NOMO-1 (cell line): ENCODE results near the gene NDUFB10.
"Not testable (repeated sequence)": the region's sequence is repeated elsewhere in the genome, so short reads cannot be mapped to it uniquely, and the experiment has no call there.

Source experiments
- DNase-seq, 2 experiments: peaks; one replicate each; lab custom pipeline; 2025; ENCODE audit not compliant: unreplicated experiment in 2 of 2; lab: John Stamatoyannopoulos, UW

Gene NDUFB10

GRCh38 chr16:1923299-1924034 lies 35.9 kb upstream of the NDUFB10 start:
- DNase-seq: no peak

- no peak for DNase-seq
Measured at GRCh38 chr16:1924095-1924494, 35.2 kb upstream of the NDUFB10 start.

GRCh38 chr16:1926271-1926670 lies 33.1 kb upstream of the NDUFB10 start:
- no peak for DNase-seq

GRCh38 chr16:1929105-1929504 lies 30.2 kb upstream of the NDUFB10 start:
- peak; percentile 28 to 43 for DNase-seq

GRCh38 chr16:1929578-1930337 lies 29.6 kb upstream of the NDUFB10 start:
- DNase-seq: peak; percentile 84 to 89

- no peak for DNase-seq
Measured at GRCh38 chr16:1930338-1930720, 29.0 kb upstream of the NDUFB10 start.

DNA sequence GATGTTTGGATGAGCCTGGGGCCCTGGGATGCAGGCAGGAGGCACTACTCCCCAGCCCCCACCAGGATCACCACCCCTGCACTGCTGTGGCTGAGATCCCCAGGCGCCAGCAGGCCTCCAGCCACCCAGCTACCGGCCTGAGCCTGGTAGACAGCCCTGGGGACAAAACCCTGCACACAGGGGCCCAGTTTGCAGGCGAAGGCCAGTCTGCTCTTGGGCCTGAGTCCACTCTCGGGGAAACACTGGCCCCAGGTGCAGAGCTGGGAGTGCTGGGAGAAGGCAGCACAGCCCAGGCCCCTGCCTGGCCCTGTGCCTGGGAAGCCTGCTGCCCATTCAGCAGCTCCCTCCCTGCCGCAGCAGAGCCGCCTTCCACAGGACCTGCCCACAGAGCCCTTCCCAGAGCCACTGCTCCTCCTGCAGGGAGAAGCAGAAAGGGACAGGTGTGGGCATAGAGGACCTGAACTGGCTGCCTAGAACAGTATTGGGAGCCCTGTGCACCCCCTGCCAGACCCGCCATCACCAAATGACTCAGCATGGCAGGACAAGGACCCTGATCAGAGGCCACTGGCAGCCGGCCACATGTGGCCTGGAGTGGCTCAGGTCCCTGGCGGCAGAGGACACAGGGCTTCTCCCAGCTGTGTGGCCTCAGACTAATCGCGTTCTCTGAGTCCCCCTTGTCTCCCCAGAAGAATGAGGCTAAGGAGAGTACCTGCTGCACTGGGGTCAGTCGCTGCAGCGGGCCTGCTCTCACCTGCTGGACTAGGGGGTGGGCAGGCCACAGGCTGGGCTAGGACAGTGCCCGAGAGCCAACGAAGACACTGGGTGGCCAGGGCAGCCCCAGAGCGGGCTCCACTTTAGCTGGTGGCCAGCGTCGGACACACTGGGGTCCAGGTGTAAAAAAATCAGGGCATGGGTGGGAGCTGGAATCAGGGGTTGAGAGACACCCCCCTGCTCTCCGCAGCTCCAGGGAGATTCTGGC lies 27.0 kb upstream of the NDUFB10 start:
- DNase-seq: no peak

DNA sequence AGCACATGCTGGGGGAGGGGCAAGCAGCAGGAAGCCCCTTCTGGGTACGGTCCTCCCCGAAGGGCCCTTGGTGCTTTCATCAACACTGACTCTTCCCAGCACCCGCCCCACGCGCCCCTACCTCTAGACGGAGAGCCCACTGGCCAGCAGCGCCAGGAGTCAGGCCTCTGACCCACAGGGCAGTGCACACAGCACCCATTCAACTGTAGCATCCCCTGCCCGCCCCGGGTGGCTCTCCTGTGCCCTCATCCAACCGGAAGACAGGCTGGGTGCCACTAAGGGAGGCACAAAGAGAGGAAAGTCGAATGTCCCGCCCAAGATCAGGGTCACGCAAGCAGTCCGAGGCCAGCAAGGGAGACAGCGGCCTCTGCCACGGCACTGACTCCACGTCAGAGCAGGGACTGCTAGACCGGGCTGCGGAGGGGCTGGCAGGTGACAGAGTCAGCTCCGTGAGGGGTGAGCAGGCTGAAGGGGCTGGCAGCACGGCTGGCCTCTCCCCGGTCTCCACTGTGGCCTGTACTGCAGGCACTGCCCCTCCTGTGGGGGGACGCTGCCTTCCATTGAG lies 26.2 kb upstream of the NDUFB10 start:
- DNase-seq: no peak

GRCh38 chr16:1936945-1937479 lies 22.3 kb upstream of the NDUFB10 start:
- DNase-seq: no peak

DNA sequence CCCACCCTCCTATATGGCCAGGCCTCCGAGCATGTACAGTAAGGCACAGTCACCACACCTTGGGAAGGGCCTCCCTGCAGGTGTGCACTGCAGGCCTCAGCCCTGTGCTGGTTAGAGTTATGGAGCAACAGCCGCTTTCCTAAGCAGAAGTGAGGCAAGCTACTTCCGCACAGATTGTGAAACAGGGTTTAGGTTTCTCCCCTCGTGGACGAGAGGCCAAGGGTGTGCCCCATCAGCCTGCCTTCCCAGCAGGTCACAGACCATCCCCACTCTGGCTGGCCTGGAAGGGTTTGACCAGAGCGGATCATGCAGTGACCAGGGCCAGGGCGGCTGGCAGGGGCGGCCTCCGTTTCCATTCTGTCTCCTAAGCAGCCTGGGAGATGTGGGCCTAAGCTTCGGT lies 21.0 kb upstream of the NDUFB10 start:
- peak; percentile 81 to 92 for DNase-seq

DNA sequence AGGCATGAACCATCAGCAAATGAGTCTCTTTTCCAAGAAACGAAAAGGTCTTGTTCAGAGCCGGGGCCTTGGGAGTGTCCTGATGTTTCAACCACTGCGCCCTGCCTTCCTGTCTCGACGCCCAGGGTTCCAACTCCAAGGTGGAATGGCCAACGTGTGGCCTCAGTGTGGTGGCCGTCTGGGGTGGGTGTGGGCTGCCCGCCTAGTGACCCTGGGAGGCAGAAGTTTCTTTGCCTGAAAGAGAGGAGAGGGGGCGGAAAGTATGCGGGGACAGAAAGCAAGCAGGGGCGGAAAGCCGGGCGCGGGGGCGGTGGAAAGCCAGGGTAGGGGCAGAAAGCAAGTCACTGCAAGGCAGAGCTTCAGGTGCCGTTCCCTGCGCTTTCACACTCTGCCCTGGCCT lies 20.4 kb upstream of the NDUFB10 start:
- no peak for DNase-seq

GRCh38 chr16:1939833-1940232 lies 19.5 kb upstream of the NDUFB10 start:
- DNase-seq: not testable (repeated sequence)

DNA sequence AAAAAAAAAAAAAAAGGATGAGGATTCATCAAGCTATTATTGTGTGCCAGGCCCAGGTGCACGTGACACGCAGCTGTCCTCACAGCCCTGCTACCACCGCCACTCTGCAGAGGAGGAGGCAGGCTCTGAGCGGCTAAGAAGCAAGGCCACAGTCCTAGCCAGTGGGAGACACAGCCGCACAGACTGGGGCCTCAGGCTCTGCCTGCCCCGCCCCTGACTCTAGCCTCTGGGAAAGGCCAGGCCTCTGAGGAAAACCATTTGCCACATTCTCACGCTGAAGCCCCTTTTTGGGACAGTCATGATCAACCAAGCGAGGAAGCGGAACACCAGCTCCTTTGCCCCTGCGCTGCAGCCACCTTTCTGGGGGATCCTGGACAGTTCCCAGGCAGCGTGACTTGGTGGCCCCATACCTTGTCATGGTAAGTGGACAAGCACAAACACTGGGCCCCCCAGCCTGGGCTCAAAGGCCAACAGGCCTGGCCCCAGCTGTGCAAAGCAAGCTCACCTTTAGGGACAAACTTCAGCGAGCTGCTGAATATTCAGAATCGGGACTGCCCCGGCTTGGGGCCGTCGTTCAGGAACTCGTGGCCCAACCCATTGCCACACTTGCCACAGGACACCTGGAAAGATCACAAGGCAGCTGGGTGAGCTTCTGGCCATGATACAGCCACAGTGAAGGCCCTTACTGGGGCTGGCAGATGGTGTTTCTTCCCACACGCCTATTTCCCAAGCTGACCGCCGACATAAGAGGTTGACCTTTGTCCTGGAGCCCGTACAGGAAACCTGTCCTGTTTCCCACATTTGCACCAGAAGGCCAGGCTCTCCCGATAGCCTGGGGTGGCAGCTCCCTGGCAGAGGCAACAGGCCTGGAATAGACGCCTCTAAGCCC lies 18.8 kb upstream of the NDUFB10 start:
- no peak for DNase-seq

DNA sequence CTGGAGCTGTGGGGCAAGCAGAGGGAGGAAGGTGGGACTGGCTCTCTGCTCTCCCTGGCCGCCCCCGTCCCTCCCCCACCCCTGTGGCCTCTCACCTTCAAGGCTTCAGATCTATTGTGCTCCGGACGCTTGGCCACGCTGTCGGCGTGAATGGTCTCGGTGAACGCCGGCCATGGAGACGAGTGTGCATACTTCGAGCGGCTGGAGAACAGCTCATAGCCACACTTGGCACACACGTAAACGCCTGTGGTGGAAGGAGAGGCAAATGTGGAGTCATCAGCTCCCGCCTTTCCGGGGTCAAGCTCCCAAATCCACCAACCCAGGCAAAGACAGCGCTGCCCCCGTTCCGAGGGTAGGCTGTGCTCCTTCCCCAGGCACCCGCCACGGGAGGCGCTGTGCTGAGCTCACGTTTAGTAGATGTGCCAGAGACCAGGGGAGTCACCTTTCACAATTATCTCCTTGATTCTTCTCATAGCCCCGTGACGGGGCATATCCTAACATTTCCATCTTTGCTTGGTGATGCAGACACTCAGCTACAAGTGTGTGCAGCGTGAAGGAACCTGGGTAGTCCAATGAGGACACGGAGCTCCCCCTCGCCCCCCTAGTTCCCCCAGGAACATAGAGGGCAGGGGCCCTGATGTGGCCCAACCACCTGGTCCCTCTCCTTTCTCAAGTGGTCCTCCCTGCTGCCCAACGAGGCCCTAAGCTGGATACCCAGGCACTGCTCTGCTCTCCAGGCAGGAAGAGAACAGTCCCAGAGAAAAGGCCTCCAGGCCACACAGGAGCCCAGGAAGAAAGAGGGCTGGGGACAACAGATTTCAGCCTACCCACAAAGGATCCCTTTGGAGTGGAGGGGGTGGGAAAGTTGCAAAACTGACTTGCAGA lies 17.9 kb upstream of the NDUFB10 start:
- DNase-seq: peak; percentile 59 to 63

- peak; percentile 42 to 71 for DNase-seq
Measured at GRCh38 chr16:1942047-1942809, 17.1 kb upstream of the NDUFB10 start.

DNA sequence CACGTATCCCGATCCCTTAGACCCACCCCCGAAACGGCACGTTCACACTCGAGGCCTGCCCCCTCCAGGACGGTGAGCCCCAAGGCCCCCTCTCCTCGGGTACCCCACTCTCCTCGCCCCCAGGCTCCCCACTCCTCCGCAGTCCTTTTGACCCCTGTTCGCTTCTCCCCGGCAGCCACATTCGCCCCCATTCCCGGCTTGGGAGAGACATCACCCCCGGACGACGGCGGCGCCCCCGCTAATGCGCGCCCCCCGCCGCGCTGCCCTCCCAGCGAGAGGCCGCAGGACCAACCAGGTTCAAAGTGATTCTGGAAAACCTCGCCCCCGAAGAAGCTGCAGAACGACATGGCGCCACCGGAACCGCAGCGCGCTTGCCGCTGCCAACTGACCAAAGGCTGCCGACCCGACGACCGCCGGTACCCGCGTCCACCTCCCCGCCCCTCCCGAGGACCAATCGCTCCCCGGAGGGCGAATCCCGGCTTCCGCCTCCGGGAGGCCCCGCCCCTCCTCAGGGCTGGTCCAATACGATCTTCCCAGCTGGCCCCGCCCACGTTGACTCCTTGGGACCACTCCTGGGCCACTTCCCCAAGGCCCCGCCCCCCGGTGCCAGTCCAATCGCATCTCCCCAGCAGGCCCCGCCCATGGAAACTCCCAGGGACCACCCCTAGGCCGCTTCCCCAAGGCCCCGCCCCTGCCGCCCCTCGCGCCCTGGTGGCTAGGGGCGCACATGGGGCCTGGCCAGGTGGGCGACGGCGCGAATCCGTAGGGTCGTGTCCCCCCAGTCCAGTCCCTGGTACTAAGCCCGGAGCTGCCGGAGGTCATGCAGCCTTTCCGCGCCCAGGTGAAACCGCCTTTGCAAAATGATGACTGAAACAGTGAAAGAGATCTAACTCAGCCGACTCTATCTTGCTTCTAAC lies 16.3 kb upstream of the NDUFB10 start, which contains the start of gene MSRB1:
TSS of gene MSRB1 (minus strand) at position 390 of the 917 bp plus-strand sequence. CDS start at position 347, 43 bp downstream.
- peak; percentile 97 to 99 for DNase-seq
